HCT116 (cell line): Measurements from ENCODE around the gene OTUD5. TPM values are rescaled to one million over a fixed set of nuclear protein-coding genes. Genes with fewer than 3 reads are reported as not detected.

Source experiments
- ATAC-seq: fragments of 200-7000 bp; cut with Tn5 transposase; 2 replicates; pipeline ENCODE4 v1.9.1; 2020; ENCODE audit warnings: mild to moderate bottlenecking, moderate library complexity
- BruUV-seq: library from RNA; stranded (reverse); fragments of 400-500 nt; replicated peaks from 2 replicates; lab custom pipeline; 2021; lab: Mats Ljungman, UMichigan
- CTCF ChIA-PET: fragments of 300-600 bp; sonication (Branson Sonifier 250); formaldehyde crosslinking; loops from one replicate; lab custom pipeline; 2021; ENCODE audit warnings: antibody characterized with exemption; lab: Charles Lee
- POLR2A ChIA-PET: fragments of 300-600, 350-600 bp; sonication (Branson Sonifier 250); formaldehyde crosslinking; loops from one replicate; lab custom pipeline; 2021; ENCODE audit warnings: antibody characterized with exemption; lab: Charles Lee
- RAD21 ChIA-PET, 2 experiments: fragments of 300-600 bp; sonication (Branson Sonifier 250); formaldehyde crosslinking; loops; one replicate each; lab custom pipeline; 2023; ENCODE audit warnings: low total read pairs in 2 of 2; ENCODE audit not compliant: uncharacterized antibody in 2 of 2, unreplicated experiment in 2 of 2, low non-redundant PET in 1 of 2; lab: Charles Lee
- DNase-seq: peaks from one replicate; pipeline ENCODE4 v3.0.0-alpha.2; 2010; ENCODE audit warnings: low read depth, low spot score
- H2AFZ ChIP-seq: fragments of 200-600 bp; shearing (Covaris generic), sonication (generic); 2 replicates; pipeline ENCODE4 v1.6.1; 2017; ENCODE audit warnings: low read depth, mixed run types, mixed read lengths, antibody characterized with exemption, low read length; ENCODE audit not compliant: poor library complexity, severe bottlenecking
- H3K27ac ChIP-seq: 2 replicates; pipeline ENCODE4 v1.5.1; 2012; ENCODE audit warnings: low read depth, low read length
- H3K27me3 ChIP-seq: fragments of 200-600 bp; sonication (generic); 2 replicates; pipeline ENCODE4 v1.6.1; 2016; ENCODE audit warnings: mixed run types, low read length, mixed read lengths; ENCODE audit not compliant: insufficient read depth
- H3K36me3 ChIP-seq, 2 experiments: fragments of 200-500 bp in 1 of 2; fragments of 200-600 bp in 1 of 2; sonication (Bioruptor generic) in 1 of 2; sonication (generic) in 1 of 2; 2 replicates each; pipeline versions ENCODE4 v1.5.1 to v1.6.1; 2014 to 2016; ENCODE audit warnings: low read length in 2 of 2, inconsistent platforms in 1 of 2, mixed read lengths in 1 of 2, mixed run types in 1 of 2; ENCODE audit not compliant: insufficient read depth in 2 of 2, control insufficient read depth in 1 of 2
- H3K4me1 ChIP-seq, 2 experiments: fragments of 200-600 bp in 1 of 2; sonication (generic) in 1 of 2; 2 replicates each; pipeline versions ENCODE4 v1.5.1 to v1.6.1; 2012 to 2017; ENCODE audit warnings: low read length in 2 of 2, inconsistent platforms in 1 of 2, mild to moderate bottlenecking in 1 of 2, mixed read lengths in 1 of 2, mixed run types in 1 of 2, moderate library complexity in 1 of 2; ENCODE audit not compliant: insufficient read depth in 2 of 2, control insufficient read depth in 1 of 2
- H3K4me2 ChIP-seq: fragments of 200-600 bp; sonication (generic); 2 replicates; pipeline ENCODE4 v1.6.1; 2017; ENCODE audit warnings: mixed run types, low read length, mixed read lengths
- H3K4me3 ChIP-seq, 2 experiments: fragments of 200-600 bp in 1 of 2; sonication (generic) in 1 of 2; replicated peaks in 1 of 2; 2 replicates each; pipeline ENCODE4 v1.5.1; 2011 to 2016; ENCODE audit warnings: low read length in 2 of 2, control low read depth in 1 of 2, low read depth in 1 of 2, mild to moderate bottlenecking in 1 of 2, mixed read lengths in 1 of 2, mixed run types in 1 of 2
- H3K79me2 ChIP-seq: fragments of 200-600 bp; sonication (generic); 2 replicates; pipeline ENCODE4 v1.6.1; 2017; ENCODE audit warnings: mild to moderate bottlenecking, mixed run types, low read length, moderate library complexity, mixed read lengths; ENCODE audit not compliant: insufficient read depth
- H3K9ac ChIP-seq: fragments of 200-600 bp; sonication (generic); 2 replicates; pipeline ENCODE4 v1.6.1; 2016; ENCODE audit warnings: low read length, mixed read lengths
- H3K9me2 ChIP-seq: fragments of 200-600 bp; sonication (generic), shearing (Covaris generic); 2 replicates; pipeline ENCODE4 v1.6.1; 2017; ENCODE audit warnings: mixed run types, mild to moderate bottlenecking, moderate library complexity; ENCODE audit not compliant: insufficient read depth
- H3K9me3 ChIP-seq, 2 experiments: fragments of 200-500 bp in 1 of 2; fragments of 200-600 bp in 1 of 2; sonication (Bioruptor generic) in 1 of 2; sonication (generic) in 1 of 2; 2 replicates each; pipeline ENCODE4 v1.6.1; 2014 to 2017; ENCODE audit warnings: low read length in 2 of 2, mixed read lengths in 2 of 2, inconsistent platforms in 1 of 2, low read depth in 1 of 2, mild to moderate bottlenecking in 1 of 2, mixed run types in 1 of 2, moderate library complexity in 1 of 2; ENCODE audit not compliant: control insufficient read depth in 1 of 2, insufficient read depth in 1 of 2
- H4K20me1 ChIP-seq: fragments of 200-600 bp; sonication (generic), shearing (Covaris generic); 2 replicates; pipeline ENCODE4 v1.6.1; 2017; ENCODE audit warnings: mixed run types, mild to moderate bottlenecking, moderate library complexity; ENCODE audit not compliant: insufficient read depth
- ATF3 ChIP-seq: IDR thresholded peaks from 2 replicates; pipeline ENCODE4 v1.6.1; 2012
- CBX3 ChIP-seq: IDR thresholded peaks from 2 replicates; pipeline ENCODE4 v1.6.1; 2012; ENCODE audit warnings: low read depth
- ELF1 ChIP-seq: IDR thresholded peaks from 2 replicates; pipeline ENCODE4 v1.6.1; 2012; ENCODE audit warnings: low read depth, borderline replicate concordance
- EZH2 ChIP-seq: fragments of 200-600 bp; sonication (generic); IDR thresholded peaks from 2 replicates; pipeline ENCODE4 v1.6.1; 2017; ENCODE audit warnings: antibody characterized with exemption, mixed run types
- FOSL1 ChIP-seq: IDR thresholded peaks from 2 replicates; pipeline ENCODE4 v1.6.1; 2012; ENCODE audit warnings: low read depth
- JUND ChIP-seq: IDR thresholded peaks from 2 replicates; pipeline ENCODE4 v1.6.1; 2012
- POLR2A ChIP-seq: IDR thresholded peaks from 2 replicates; pipeline ENCODE4 v1.7.0; 2011; ENCODE audit warnings: borderline replicate concordance; ENCODE audit not compliant: insufficient read depth, insufficient read length; ENCODE audit errors: extremely low read depth
- POLR2AphosphoS5 ChIP-seq: IDR thresholded peaks from 2 replicates; pipeline ENCODE4 v1.6.1; 2011; ENCODE audit warnings: mild to moderate bottlenecking, low read depth, low read length, moderate library complexity
- REST ChIP-seq: IDR thresholded peaks from 2 replicates; pipeline ENCODE4 v1.6.1; 2012; ENCODE audit warnings: low read depth
- SIN3A ChIP-seq: IDR thresholded peaks from 2 replicates; pipeline ENCODE4 v1.6.1; 2012; ENCODE audit warnings: low read depth
- SP1 ChIP-seq: IDR thresholded peaks from 2 replicates; pipeline ENCODE4 v1.6.1; 2012; ENCODE audit warnings: low read depth
- intact Hi-C: fragments of 100-400 bp; cut with micrococcal nuclease; formaldehyde crosslinking; loops from 2 replicates; pipeline ENCODE4 v1.10.0; 2022
- total RNA-seq: library from RNA; stranded (reverse); gene quantifications from one replicate; pipeline ENCODE4 v1.2.1, GENCODE V29; 2021; ENCODE audit not compliant: unreplicated experiment

The OTUD5 gene
- total RNA-seq, 1 experiment from 2014 or later = 42.6 TPM

- intact Hi-C loops = no loop called here
- BruUV-seq = no TSS peak
- Histone ChIP-seq H3K27me3 (no peaks in the 10 kb centered on the region), H3K9me3 (no peaks in the 10 kb centered on the region), H3K79me2 (no peaks in the 10 kb centered on the region), H3K4me3 (no peak overlapping the region), H3K36me3 (peaks cover 0 to 2% of the 10 kb centered on the region in 2 experiments; a peak in 1 of 4 replicates), H4K20me1 (no peaks in the 10 kb centered on the region), H3K9ac (no peak overlapping the region), H3K4me2 (no peak overlapping the region), H3K4me1 (no peaks in the 10 kb centered on the region), H3K9me2 (no peaks in the 10 kb centered on the region), H2AFZ (no peak overlapping the region), H3K27ac (no peak overlapping the region)
- ChIA-PET CTCF (no interaction called here), POLR2A (no interaction called here), RAD21 (no interaction called here)
- ATAC-seq (no peak), DNase-seq (no peak)
- TF ChIP-seq CBX3 (no peak), EZH2 (no peak), POLR2AphosphoS5 (no peak), SP1 (no peak), JUND (no peak), ATF3 (no peak), SIN3A (no peak), REST (no peak), POLR2A (no peak), ELF1 (no peak), FOSL1 (no peak)
These were observed 18.1 kb upstream of the OTUD5 start for GRCh38 chrX:48975541-48975940.
